NOMO-1 treated with dmso at 0.1 percent for 144 hours (cell line): ENCODE results near the gene ZNF699.
"Not testable (repeated sequence)": the region's sequence is repeated elsewhere in the genome, so short reads cannot be mapped to it uniquely, and the experiment has no call there.

Experiments
- DNase-seq: peaks from one replicate; lab custom pipeline; 2025; ENCODE audit not compliant: unreplicated experiment; lab: John Stamatoyannopoulos, UW

The ZNF699 gene

GRCh38 chr19:9309139-9309973 lies at the start of gene ZNF699:
ZNF699 (minus strand) TSS chr19:9309838; CDS start chr19:9305119, 4,719 bp downstream.
- peak; percentile 97 for DNase-seq

GRCh38 chr19:9354651-9355050 lies 45.0 kb upstream of the ZNF699 start:
- DNase-seq: no peak

GRCh38 chr19:9353011-9353410 lies 43.4 kb upstream of the ZNF699 start:
- DNase-seq: no peak

GRCh38 chr19:9352505-9352904 lies 42.9 kb upstream of the ZNF699 start:
- no peak for DNase-seq

- DNase-seq: no peak
Measured at GRCh38 chr19:9348671-9349070, 39.0 kb upstream of the ZNF699 start.

- DNase-seq: no peak
Measured at GRCh38 chr19:9348253-9348652, 38.6 kb upstream of the ZNF699 start.

GRCh38 chr19:9345005-9345404 lies 35.4 kb upstream of the ZNF699 start:
- DNase-seq: no peak

- no peak for DNase-seq
Measured at GRCh38 chr19:9342610-9343304, 33.1 kb upstream of the ZNF699 start.

- no peak for DNase-seq
Measured at GRCh38 chr19:9329999-9330398, 20.4 kb upstream of the ZNF699 start.

GRCh38 chr19:9324584-9324962 lies 14.9 kb upstream of the ZNF699 start:
- DNase-seq: no peak

GRCh38 chr19:9323919-9324583 lies 14.4 kb upstream of the ZNF699 start, which contains the start of gene ZNF559:
ZNF559 (plus strand) TSS chr19:9324179; CDS start chr19:9338550, 14,371 bp downstream.
- DNase-seq: peak; percentile 89

GRCh38 chr19:9323557-9323918 lies 13.9 kb upstream of the ZNF699 start:
- DNase-seq: peak; percentile 46

- not testable (repeated sequence) for DNase-seq
Measured at GRCh38 chr19:9322201-9322600, 12.6 kb upstream of the ZNF699 start.

- DNase-seq: not testable (repeated sequence)
Measured at GRCh38 chr19:9321756-9322155, 12.1 kb upstream of the ZNF699 start.

- no peak for DNase-seq
Measured at GRCh38 chr19:9321338-9321737, 11.7 kb upstream of the ZNF699 start.

GRCh38 chr19:9313756-9314155 lies 4.1 kb upstream of the ZNF699 start:
- DNase-seq: no peak

- no peak for DNase-seq
Measured at GRCh38 chr19:9309974-9310446, 372 bp upstream of the ZNF699 start.

- DNase-seq: no peak
Measured at GRCh38 chr19:9308091-9308770, 1.4 kb downstream of the ZNF699 start.

GRCh38 chr19:9306443-9306842 lies 3.2 kb downstream of the ZNF699 start:
- DNase-seq: no peak

GRCh38 chr19:9296336-9296735 lies 13.3 kb downstream of the ZNF699 start:
- no peak for DNase-seq

- DNase-seq: no peak
Measured at GRCh38 chr19:9295411-9295849, 14.2 kb downstream of the ZNF699 start.
